Superior temporal gyrus (tissue), 1 donor: ENCODE data around the gene DUSP3.

Source experiments
- DNase-seq: peaks from one replicate; pipeline ENCODE4 v3.0.0-alpha.2; 2016; ENCODE audit errors: extremely low spot score

The DUSP3 gene

GRCh38 chr17:43733956-43734355 lies 44.8 kb downstream of the DUSP3 start:
- no peak for DNase-seq

GRCh38 chr17:43732958-43733357 lies 45.8 kb downstream of the DUSP3 start:
- DNase-seq: no peak

GRCh38 chr17:43728081-43728480 lies 50.7 kb downstream of the DUSP3 start:
- DNase-seq: no peak

DNA sequence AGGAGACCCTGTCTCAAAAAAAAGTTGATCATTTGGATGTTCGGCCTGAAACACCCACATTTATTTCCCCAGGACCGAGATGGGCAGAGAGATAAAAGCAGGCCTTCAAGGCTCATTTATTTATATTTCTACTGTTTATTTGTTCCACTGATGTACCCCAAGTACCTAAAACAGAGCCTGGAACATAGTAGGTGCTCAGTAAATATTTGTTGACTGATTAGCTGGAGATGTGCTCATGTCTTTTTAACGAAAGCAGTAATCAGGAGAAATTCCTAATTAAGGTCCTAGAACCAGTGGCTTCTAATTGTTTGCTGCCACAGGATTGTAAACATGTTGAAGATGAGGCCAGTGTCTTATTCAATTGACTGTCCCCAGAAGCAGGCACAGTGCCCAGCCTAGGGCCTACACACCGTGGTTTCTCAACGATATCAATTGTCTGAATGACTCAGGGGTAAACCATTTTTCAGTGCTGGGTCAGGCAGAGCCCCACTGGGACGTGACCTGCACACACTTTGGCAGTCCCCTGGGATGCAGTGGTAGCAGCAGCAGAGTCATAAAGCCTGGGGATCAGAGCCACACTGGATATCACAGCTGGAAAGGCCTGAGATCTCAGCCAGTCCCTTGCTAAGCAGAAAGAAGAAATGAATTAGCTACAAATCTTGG lies 54.9 kb downstream of the DUSP3 start:
- DNase-seq: no peak

GRCh38 chr17:43722870-43723665 lies 55.7 kb downstream of the DUSP3 start:
- no peak for DNase-seq

DNA sequence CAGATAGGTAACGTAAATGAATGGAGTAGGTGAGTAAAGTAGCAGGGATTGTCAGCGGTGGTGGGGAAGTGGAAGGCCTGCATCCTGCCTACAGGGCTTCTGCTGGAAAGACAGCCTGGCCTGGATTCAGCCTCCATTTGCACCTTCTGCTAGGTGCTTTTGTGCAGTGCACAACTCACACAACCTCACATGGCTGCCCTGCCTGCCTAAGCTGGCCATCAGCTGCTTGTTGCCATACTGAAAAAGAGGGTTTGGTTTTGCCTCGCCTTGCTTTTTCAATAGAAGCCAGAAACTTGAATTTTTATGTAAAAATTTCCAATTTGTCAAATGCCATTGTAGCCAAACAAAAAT lies 56.5 kb downstream of the DUSP3 start:
- DNase-seq: no peak

DNA sequence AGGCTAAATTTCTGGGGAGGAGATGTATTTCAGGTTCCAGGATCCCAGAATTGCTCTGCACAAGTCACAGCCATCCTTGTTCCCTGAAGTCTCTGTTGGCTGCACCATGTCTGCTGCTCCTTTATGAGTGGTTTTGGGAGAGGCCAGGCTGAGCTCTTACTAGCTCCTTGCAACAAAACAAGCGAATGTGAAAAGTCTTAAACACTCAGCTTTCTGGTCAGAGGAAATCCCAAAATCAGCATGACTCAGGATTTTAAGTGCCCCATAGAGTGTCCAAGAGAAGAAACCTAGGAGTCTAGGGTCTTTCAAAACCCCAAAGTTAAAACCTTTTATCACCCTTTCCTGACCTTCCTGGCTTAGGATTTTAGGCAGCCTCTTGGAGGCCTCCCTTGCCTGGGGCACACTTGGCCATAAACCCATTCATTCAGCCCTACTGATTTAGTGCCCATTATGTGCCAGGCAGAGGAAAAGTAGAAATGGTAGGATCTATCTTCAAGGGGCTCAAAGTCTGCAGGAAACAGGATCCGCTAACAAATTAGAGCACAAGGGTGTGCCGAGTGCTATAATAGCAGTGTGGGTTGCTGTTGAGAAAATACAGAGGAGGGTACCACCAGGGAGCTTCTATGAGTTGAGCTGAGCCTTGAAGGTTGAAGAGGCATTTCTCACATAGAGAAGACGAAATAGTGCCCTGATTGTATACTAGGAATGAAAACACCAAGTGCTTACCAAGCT lies 57.1 kb downstream of the DUSP3 start:
- DNase-seq: no peak

GRCh38 chr17:43720311-43721060 lies 58.3 kb downstream of the DUSP3 start:
- DNase-seq: peak; percentile 84

DNA sequence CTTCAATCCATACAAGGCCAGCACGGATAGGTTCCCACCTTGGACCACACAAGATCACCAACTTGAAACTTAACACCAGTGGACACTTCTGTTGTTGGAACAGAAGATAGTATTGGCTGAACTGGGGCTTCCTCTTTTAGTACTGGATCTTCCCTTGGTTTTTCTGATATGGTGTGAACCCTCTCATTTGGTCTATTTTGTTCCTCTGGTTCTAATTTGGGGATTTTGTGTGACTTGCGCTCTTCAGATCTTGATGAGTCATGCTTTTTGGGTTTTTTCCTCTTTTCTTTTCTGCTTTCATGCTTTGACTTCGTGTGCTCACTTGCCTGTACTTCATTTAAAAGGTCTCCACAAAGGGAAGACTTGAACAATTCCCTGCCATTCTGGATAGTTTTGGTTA lies 59.2 kb downstream of the DUSP3 start:
- peak; percentile 76 for DNase-seq

GRCh38 chr17:43718544-43718943 lies 60.2 kb downstream of the DUSP3 start:
- DNase-seq: no peak

DNA sequence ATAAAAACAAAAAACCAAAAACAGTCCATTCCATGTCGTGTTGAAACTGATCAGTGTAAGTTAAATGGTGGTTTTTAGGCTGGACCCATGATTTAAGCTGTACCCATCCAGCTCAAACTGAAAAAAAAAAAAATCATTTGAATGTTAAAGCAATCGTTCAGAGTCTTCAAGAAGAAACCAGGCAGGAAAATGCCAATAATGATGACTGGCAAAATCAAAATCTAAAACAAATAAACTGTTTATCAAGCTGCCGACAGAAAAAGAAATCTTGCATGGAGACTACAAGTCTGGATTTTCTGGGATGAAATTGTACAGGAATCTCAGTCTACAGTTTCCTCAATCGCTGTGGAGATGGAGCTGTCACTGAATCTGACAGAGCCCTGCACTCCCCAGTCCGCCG lies 60.9 kb downstream of the DUSP3 start:
- no peak for DNase-seq
